Activated CD4-positive, alpha-beta T cell treated with anti-CD3 and anti-CD28 coated beads, Interleukin-2, Interleukin-6, amounts not matched to agents 100 ng/mL and 50 ng/mL, durations not matched to agents 16 hours and 8 hours (primary cell): ENCODE results near the gene TMED6.
A peak's percentile ranks its signal among the peaks of the same experiment; 100 is the strongest.

Experiments used
- DNase-seq: peaks from one replicate; pipeline ENCODE4 v3.0.0-alpha.2; 2020

Gene TMED6

GRCh38 chr16:69322343-69322742 is 29.2 kb downstream of the TMED6 start:
- no peak for DNase-seq

GRCh38 chr16:69321080-69321479 is 30.5 kb downstream of the TMED6 start:
- no peak for DNase-seq

- DNase-seq = no peak
These were observed 30.9 kb downstream of the TMED6 start for GRCh38 chr16:69320740-69321073.

- DNase-seq = no peak
These were observed 31.5 kb downstream of the TMED6 start for GRCh38 chr16:69319826-69320739.

GRCh38 chr16:69319381-69319780 is 32.2 kb downstream of the TMED6 start:
- no peak for DNase-seq

- DNase-seq = no peak
These were observed 32.7 kb downstream of the TMED6 start for GRCh38 chr16:69318911-69319289.

- DNase-seq = no peak
These were observed 33.2 kb downstream of the TMED6 start for GRCh38 chr16:69318177-69318910.

- no peak for DNase-seq
These were observed 35.0 kb downstream of the TMED6 start for GRCh38 chr16:69316595-69317034.

GRCh38 chr16:69315486-69316311 is 35.9 kb downstream of the TMED6 start:
- DNase-seq = no peak

- no peak for DNase-seq
These were observed 37.1 kb downstream of the TMED6 start for GRCh38 chr16:69314534-69314933.

- no peak for DNase-seq
These were observed 38.1 kb downstream of the TMED6 start for GRCh38 chr16:69313469-69313868.

GRCh38 chr16:69311533-69312387 is 39.8 kb downstream of the TMED6 start:
- DNase-seq = peak; percentile 56

GRCh38 chr16:69310653-69311532 is 40.7 kb downstream of the TMED6 start, which contains the start of gene VPS4A:
TSS of gene VPS4A (plus strand) at chr16:69311350. CDS start at chr16:69311512, 162 bp downstream.
- DNase-seq = peak; percentile 98

GRCh38 chr16:69309316-69309715 is 42.3 kb downstream of the TMED6 start:
- no peak for DNase-seq

GRCh38 chr16:69307856-69308255 is 43.7 kb downstream of the TMED6 start:
- DNase-seq = no peak

- no peak for DNase-seq
These were observed 44.5 kb downstream of the TMED6 start for GRCh38 chr16:69307091-69307490.

- no peak for DNase-seq
These were observed 45.6 kb downstream of the TMED6 start for GRCh38 chr16:69306031-69306430.

GRCh38 chr16:69302301-69302700 is 49.3 kb downstream of the TMED6 start:
- no peak for DNase-seq

- DNase-seq = no peak
These were observed 49.7 kb downstream of the TMED6 start for GRCh38 chr16:69301861-69302260.

- DNase-seq = no peak
These were observed 50.4 kb downstream of the TMED6 start for GRCh38 chr16:69301187-69301586.

GRCh38 chr16:69298261-69298660 is 53.3 kb downstream of the TMED6 start:
- no peak for DNase-seq
